Ovary (tissue), 3 donors: ENCODE measurements around the gene HELQ.

Experiments
- CTCF ChIP-seq, 3 donors: fragments of 450-650 bp in 2 of 3; fragments of 200-600 bp in 1 of 3; IDR thresholded peaks; one replicate each; pipeline versions ENCODE4 v1.5.1 to v1.8.0; 2016 to 2022; ENCODE audit warnings: antibody characterized with exemption in 3 of 3, mild to moderate bottlenecking in 1 of 3
- POLR2A ChIP-seq: fragments of 450-650 bp; IDR thresholded peaks from one replicate; pipeline ENCODE4 v1.6.1; 2017; ENCODE audit warnings: antibody characterized with exemption, mild to moderate bottlenecking, moderate library complexity
- donor health status: DM: no; HTN: no; CAD: no.

GRCh38 chr4:83456184-83456501, 520 bp upstream of the HELQ start:
- no peak for TF ChIP-seq CTCF (IDR thresholded peaks at IDR 0.05)
- TF ChIP-seq POLR2A = no peak
